Measurements from ENCODE around the gene HNRNPL.
"Not testable (repeated sequence)": the region's sequence is repeated elsewhere in the genome, so short reads cannot be mapped to it uniquely, and the experiment has no call there.

HNRNPL gene

GRCh38 chr19:38855751-38856150 lies 6.0 kb upstream of the HNRNPL start:
- H3K9me3 Mint-ChIP-seq, ATAC-seq, H3K27ac Mint-ChIP-seq, H3K27me3 Mint-ChIP-seq, H3K4me3 Mint-ChIP-seq, DNase-seq: not testable (repeated sequence)
- H3K4me1 Mint-ChIP-seq: peaks cover 58% of the 10 kb centered on the region

GRCh38 chr19:38854961-38855360 lies 5.2 kb upstream of the HNRNPL start:
- peaks cover 56% of the 10 kb centered on the region for H3K4me1 Mint-ChIP-seq
- DNase-seq, ATAC-seq, H3K9me3 Mint-ChIP-seq, H3K27me3 Mint-ChIP-seq, H3K4me3 Mint-ChIP-seq, H3K27ac Mint-ChIP-seq: not testable (repeated sequence)

GRCh38 chr19:38853214-38853613 lies 3.4 kb upstream of the HNRNPL start:
- no peak for DNase-seq
- H3K27ac Mint-ChIP-seq: peak overlapping the region in 1 of 2 donors; percentile 89

GRCh38 chr19:38852231-38853044 lies 2.7 kb upstream of the HNRNPL start:
- H3K4me3 Mint-ChIP-seq: peak overlapping the region; percentile 90 to 98
- no peaks in the 10 kb centered on the region for H3K9me3 Mint-ChIP-seq
- H3K27ac Mint-ChIP-seq: peak overlapping the region; percentile 89 to 98
- H3K27me3 Mint-ChIP-seq: no peaks in the 10 kb centered on the region
- H3K4me1 Mint-ChIP-seq: peaks cover 58% of the 10 kb centered on the region
- ATAC-seq (no peak), DNase-seq (peak; percentile 58 to 74)

More at GRCh38 chr19:38853214-38853613, 3.4 kb upstream of the HNRNPL start:
- H3K27me3 Mint-ChIP-seq: no peaks in the 10 kb centered on the region
- no peak for ATAC-seq
- H3K9me3 Mint-ChIP-seq: no peaks in the 10 kb centered on the region
- peak overlapping the region; percentile 90 to 98 for H3K4me3 Mint-ChIP-seq
- peaks cover 56% of the 10 kb centered on the region for H3K4me1 Mint-ChIP-seq

GRCh38 chr19:38851622-38852230 lies 1.9 kb upstream of the HNRNPL start:
- H3K27me3 Mint-ChIP-seq: no peaks in the 10 kb centered on the region
- H3K4me3 Mint-ChIP-seq: peak overlapping the region; percentile 90 to 98
- H3K9me3 Mint-ChIP-seq: no peaks in the 10 kb centered on the region
- peak overlapping the region; percentile 97 to 100 for H3K27ac Mint-ChIP-seq
- DNase-seq: peak; percentile 90 to 93
- ATAC-seq: peak; percentile 7
- H3K4me1 Mint-ChIP-seq: peaks cover 58% of the 10 kb centered on the region

GRCh38 chr19:38850976-38851621 lies 1.3 kb upstream of the HNRNPL start:
- Mint-ChIP-seq H3K27me3 (no peaks in the 10 kb centered on the region), H3K9me3 (no peaks in the 10 kb centered on the region), H3K4me1 (peaks cover 58% of the 10 kb centered on the region), H3K4me3 (peak overlapping the region; percentile 90 to 96), H3K27ac (peak overlapping the region; percentile 97 to 100)
- DNase-seq: peak; percentile 57 to 58
- ATAC-seq: no peak

- H3K4me1 Mint-ChIP-seq: peaks cover 63% of the 10 kb centered on the region
- H3K27me3 Mint-ChIP-seq: no peaks in the 10 kb centered on the region
- no peaks in the 10 kb centered on the region for H3K9me3 Mint-ChIP-seq
- peak; percentile 86 for ATAC-seq
- peak overlapping the region; percentile 97 to 100 for H3K27ac Mint-ChIP-seq
- peak; percentile 99 for DNase-seq
- peak overlapping the region; percentile 90 to 96 for H3K4me3 Mint-ChIP-seq
These were observed 720 bp upstream of the HNRNPL start for GRCh38 chr19:38850436-38850975.

- peaks cover 73% of the 10 kb centered on the region for H3K4me1 Mint-ChIP-seq
- H3K4me3 Mint-ChIP-seq: peak overlapping the region; percentile 90 to 96
- peak; percentile 98 for DNase-seq
- H3K27me3 Mint-ChIP-seq: no peaks in the 10 kb centered on the region
- no peaks in the 10 kb centered on the region for H3K9me3 Mint-ChIP-seq
- peak overlapping the region; percentile 100 for H3K27ac Mint-ChIP-seq
- peak; percentile 21 for ATAC-seq
These were observed 483 bp downstream of the HNRNPL start for GRCh38 chr19:38849147-38849859.

GRCh38 chr19:38848299-38849146 lies 1.3 kb downstream of the HNRNPL start:
- Mint-ChIP-seq H3K9me3 (no peaks in the 10 kb centered on the region), H3K4me1 (peaks cover 77% of the 10 kb centered on the region), H3K27me3 (no peaks in the 10 kb centered on the region), H3K4me3 (peak overlapping the region; percentile 90 to 96), H3K27ac (peak overlapping the region; percentile 97 to 100)
- ATAC-seq (no peak), DNase-seq (no peak)

- H3K27ac Mint-ChIP-seq: no peak overlapping the region
- H3K4me1 Mint-ChIP-seq: peaks cover 84% of the 10 kb centered on the region
- no peak for ATAC-seq
- H3K9me3 Mint-ChIP-seq: no peaks in the 10 kb centered on the region
- H3K4me3 Mint-ChIP-seq: peak overlapping the region; percentile 42 to 49
- H3K27me3 Mint-ChIP-seq: no peaks in the 10 kb centered on the region
- no peak for DNase-seq
These were observed 3.7 kb downstream of the HNRNPL start for GRCh38 chr19:38846097-38846496.

- Mint-ChIP-seq H3K27ac (peak overlapping the region in 1 of 2 donors; percentile 57), H3K4me1 (peaks cover 86% of the 10 kb centered on the region)
- no peak for ATAC-seq
These were observed 4.3 kb downstream of the HNRNPL start for GRCh38 chr19:38845374-38846024.

GRCh38 chr19:38844093-38844686 lies 5.6 kb downstream of the HNRNPL start:
- H3K27me3 Mint-ChIP-seq: no peaks in the 10 kb centered on the region
- H3K9me3 Mint-ChIP-seq: no peaks in the 10 kb centered on the region
- peaks cover 99% of the 10 kb centered on the region for H3K4me1 Mint-ChIP-seq
- ATAC-seq (no peak), DNase-seq (no peak)
- peak overlapping the region; percentile 73 to 83 for H3K4me3 Mint-ChIP-seq
- peak overlapping the region; percentile 80 to 95 for H3K27ac Mint-ChIP-seq

More at GRCh38 chr19:38845374-38846024, 4.3 kb downstream of the HNRNPL start:
- Mint-ChIP-seq H3K4me3 (peak overlapping the region; percentile 49 to 66), H3K9me3 (no peaks in the 10 kb centered on the region), H3K27me3 (no peaks in the 10 kb centered on the region)
- DNase-seq: no peak

- ATAC-seq (no peak), DNase-seq (no peak)
- H3K27me3 Mint-ChIP-seq: no peaks in the 10 kb centered on the region
- H3K4me3 Mint-ChIP-seq: peak overlapping the region; percentile 73 to 83
- H3K27ac Mint-ChIP-seq: peak overlapping the region; percentile 84 to 95
- peaks cover 99% of the 10 kb centered on the region for H3K4me1 Mint-ChIP-seq
- no peaks in the 10 kb centered on the region for H3K9me3 Mint-ChIP-seq
These were observed 6.5 kb downstream of the HNRNPL start for GRCh38 chr19:38843175-38843758.

Measured in stimulated activated naive CD8-positive, alpha-beta T cell treated with anti-CD3 and anti-CD28 coated beads, Interleukin-15, amount 100 ng/mL, for 72 hours (primary cell).